Psoas muscle (tissue), 8 donors: ENCODE measurements around the gene SUCO. TPM values are rescaled to one million over a fixed set of nuclear protein-coding genes. Genes with fewer than 3 reads are reported as not detected.
A peak's percentile ranks its signal among the peaks of the same experiment; 100 is the strongest.

Experiments used
- ATAC-seq, 4 donors: fragments of 200-7000 bp; cut with Tn5 transposase; one replicate each; pipeline ENCODE4 v1.9.1; 2020; ENCODE audit warnings: moderate library complexity in 3 of 4, mild to moderate bottlenecking in 2 of 4
- DNase-seq, 2 donors: peaks; one replicate each; pipeline ENCODE4 v3.0.0-alpha.2; 2020
- H3K27ac ChIP-seq: fragments of 200-600 bp; one replicate; pipeline ENCODE4 v1.8.0; 2022
- H3K27me3 ChIP-seq, 3 donors: fragments of 200-600 bp in 1 of 3; one replicate each; pipeline versions ENCODE4 v1.6.1 to v1.8.0; 2013 to 2022; ENCODE audit warnings: low read length in 2 of 3, mild to moderate bottlenecking in 2 of 3, moderate library complexity in 1 of 3; ENCODE audit not compliant: insufficient read depth in 3 of 3
- H3K36me3 ChIP-seq, 2 donors: fragments of 200-600 bp in 1 of 2; one replicate each; pipeline versions ENCODE4 v1.6.1 to v1.8.0; 2013 to 2022; ENCODE audit warnings: low read depth in 1 of 2, mild to moderate bottlenecking in 1 of 2, moderate library complexity in 1 of 2; ENCODE audit not compliant: insufficient read depth in 1 of 2
- H3K4me1 ChIP-seq: fragments of 200-600 bp; one replicate; pipeline ENCODE4 v1.8.0; 2022
- H3K4me3 ChIP-seq: fragments of 200-600 bp; one replicate; pipeline ENCODE4 v1.8.0; 2022; ENCODE audit warnings: mild to moderate bottlenecking
- H3K9me3 ChIP-seq: fragments of 200-600 bp; one replicate; pipeline ENCODE4 v1.8.0; 2022
- WGBS, 3 donors: extraction: QIAGEN DNeasy Blood & Tissue Kit; methylation state at CpG; one replicate each; pipeline versions ENCODE4 v1.1.6 to v1.1.7; 2013; 5-methylcytosine and 5-hydroxymethylcytosine counted together
- intact Hi-C, 2 donors: fragments of 100-400 bp; cut with DNase I; formaldehyde crosslinking; loops; one replicate each; pipeline versions ENCODE4 v1.11.0 to v1.14.2; 2022
- polyA plus RNA-seq, 3 donors: library from polyadenylated mRNA; stranded (reverse); fragments of 200-250 nt; gene quantifications; one replicate each; pipeline ENCODE4 v1.2.3, GENCODE V29; 2013
- total RNA-seq, 4 donors: library from RNA; stranded (reverse); fragmentation: NEBNext Ultra II Directional in 2 of 4; extraction: Animal tissue kit (Norgen Biotek cat#: 25700) in 2 of 4; gene quantifications; one replicate each; pipeline versions ENCODE4 v1.2.1 to v1.2.4, GENCODE V29; 2021 to 2023
- TF ChIP-seq, protein P1 (sequence below): fragments of 200-600 bp; IDR thresholded peaks from one replicate; pipeline ENCODE4 v1.8.0; 2022; ENCODE audit warnings: antibody characterized with exemption
- donor health status: healthy with polysubstance abuse.
- donor health status: DM: no; HTN: no; CAD: no; lungs with moderate emphysema.
- donor health status: Bipolar disorder and iron deficiency.
- donor health status: healthy.
- donor health status: DM: yes; HTN: yes; CAD: no.
- donor health status: DM: no; HTN: no; CAD: no.
- donor health status: DM: no; HTN: no; CAD: no.
- donor health status: DM: yes; HTN: yes; CAD: no.

The SUCO gene
- total and polyA plus RNA-seq, 7 donors = 2.6 to 8.2 (median 6.2) TPM

DNA sequence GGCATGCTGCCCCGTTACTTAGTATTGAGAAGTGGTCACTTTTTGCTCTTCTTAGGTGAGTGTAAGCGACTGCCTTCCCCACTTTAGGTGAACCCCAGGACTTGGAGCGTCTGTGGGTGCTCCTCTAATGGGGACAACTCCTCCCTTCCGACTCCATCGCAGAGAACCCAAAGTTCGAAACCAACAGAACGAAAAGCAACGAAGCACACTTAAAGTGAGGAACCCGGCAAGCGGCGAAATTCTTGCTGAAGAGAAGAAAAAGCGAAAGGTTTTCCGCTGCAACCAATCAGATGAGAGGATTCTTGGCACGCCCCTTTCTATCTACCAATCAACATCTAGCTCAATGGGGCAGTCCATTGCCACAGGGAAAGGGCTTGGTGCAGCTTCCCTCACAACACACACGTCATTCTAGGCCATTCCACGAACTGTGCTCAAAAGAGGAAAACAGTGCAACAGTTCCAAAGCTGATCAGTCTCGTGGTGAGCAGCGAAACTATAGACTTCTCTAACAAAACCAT is 709 bp upstream of the SUCO start:
- Histone ChIP-seq H3K27me3 (no peaks in the 10 kb centered on the region), H3K4me3 (peak overlapping the region; percentile 80), H3K27ac (peak overlapping the region; percentile 90), H3K9me3 (no peaks in the 10 kb centered on the region), H3K4me1 (peaks cover 23% of the 10 kb centered on the region), H3K36me3 (no peaks in the 10 kb centered on the region)
- peak; percentile 78 to 83 for DNase-seq
- TF ChIP-seq, protein P1, sequence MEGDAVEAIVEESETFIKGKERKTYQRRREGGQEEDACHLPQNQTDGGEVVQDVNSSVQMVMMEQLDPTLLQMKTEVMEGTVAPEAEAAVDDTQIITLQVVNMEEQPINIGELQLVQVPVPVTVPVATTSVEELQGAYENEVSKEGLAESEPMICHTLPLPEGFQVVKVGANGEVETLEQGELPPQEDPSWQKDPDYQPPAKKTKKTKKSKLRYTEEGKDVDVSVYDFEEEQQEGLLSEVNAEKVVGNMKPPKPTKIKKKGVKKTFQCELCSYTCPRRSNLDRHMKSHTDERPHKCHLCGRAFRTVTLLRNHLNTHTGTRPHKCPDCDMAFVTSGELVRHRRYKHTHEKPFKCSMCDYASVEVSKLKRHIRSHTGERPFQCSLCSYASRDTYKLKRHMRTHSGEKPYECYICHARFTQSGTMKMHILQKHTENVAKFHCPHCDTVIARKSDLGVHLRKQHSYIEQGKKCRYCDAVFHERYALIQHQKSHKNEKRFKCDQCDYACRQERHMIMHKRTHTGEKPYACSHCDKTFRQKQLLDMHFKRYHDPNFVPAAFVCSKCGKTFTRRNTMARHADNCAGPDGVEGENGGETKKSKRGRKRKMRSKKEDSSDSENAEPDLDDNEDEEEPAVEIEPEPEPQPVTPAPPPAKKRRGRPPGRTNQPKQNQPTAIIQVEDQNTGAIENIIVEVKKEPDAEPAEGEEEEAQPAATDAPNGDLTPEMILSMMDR = no peak
- intact Hi-C loops = loop anchor here (2.0 to 10.0 kb wide), 3 partner anchors 85 to 737 kb away; no protein-coding TSS in a partner anchor
- ATAC-seq = peak; percentile 83 to 91 (median 84)
- 0% methylated on average over 18 of the region's 18 CpGs for WGBS, 3 donors

DNA sequence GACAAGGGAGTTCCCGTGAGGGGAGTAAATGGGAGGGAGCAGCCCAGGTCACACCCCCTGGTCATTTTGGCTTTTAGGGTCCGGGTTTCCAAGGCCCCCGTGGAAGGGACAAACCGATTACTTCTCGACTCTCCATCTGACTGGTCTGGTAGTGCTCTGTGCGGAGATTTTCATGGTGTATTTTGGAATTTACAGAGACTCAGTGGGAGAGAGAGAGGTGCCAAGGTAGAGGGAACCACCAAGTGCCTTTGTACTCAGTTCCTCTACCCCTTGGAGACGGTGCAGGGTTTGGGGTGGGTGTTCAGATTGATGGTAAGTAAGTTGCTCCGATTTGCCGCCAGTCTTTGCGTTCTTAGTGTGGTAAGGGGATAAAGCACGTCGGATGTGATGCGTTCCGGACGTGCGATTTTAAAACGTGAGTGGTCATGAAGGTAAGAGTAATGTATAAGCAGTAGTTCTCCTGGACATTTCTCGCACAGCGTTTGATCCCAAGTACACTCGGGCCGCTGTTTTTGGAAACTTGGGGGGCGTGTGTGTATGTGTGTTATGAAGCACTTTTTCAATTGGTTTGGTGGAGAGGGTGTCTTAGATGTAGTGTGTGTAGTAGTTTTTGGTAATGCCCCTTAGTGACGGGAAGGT is 682 bp downstream of the SUCO start:
- peak overlapping the region; percentile 80 for H3K4me3 ChIP-seq
- peak in 1 of 2 donors; percentile 36 for DNase-seq
- intact Hi-C loops = loop anchor here (2.0 to 10.0 kb wide), 3 partner anchors 86 to 739 kb away; no protein-coding TSS in a partner anchor
- 0 to 1% (median 0%) methylated on average over 23 of the region's 23 CpGs for WGBS, 3 donors
- peak overlapping the region; percentile 90 for H3K27ac ChIP-seq
- H3K9me3 ChIP-seq = no peaks in the 10 kb centered on the region
- TF ChIP-seq, protein P1 = no peak
- no peaks in the 10 kb centered on the region for H3K27me3 ChIP-seq
- H3K36me3 ChIP-seq = no peaks in the 10 kb centered on the region
- H3K4me1 ChIP-seq = peaks cover 33% of the 10 kb centered on the region
- peak in 2 of 4 donors; percentile 7 to 21 for ATAC-seq

DNA sequence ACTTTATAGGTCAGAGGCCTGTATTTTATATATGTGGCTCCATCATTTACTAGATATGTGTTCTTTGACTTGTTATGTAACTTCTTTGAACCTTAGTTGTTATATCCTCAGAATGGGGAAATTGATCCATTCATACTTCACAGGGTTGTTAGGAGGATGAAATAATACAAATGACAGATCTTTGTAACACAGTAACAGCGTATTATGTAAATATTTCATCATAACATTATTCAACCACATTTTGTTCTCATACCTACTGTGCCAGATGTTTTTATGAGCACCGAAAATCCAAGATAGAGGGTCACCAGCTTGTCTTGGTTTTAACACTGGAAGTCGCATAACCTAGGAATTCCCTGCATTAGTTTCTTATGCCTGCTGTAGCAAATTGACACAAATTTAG is 3.3 kb downstream of the SUCO start:
- Histone ChIP-seq H3K36me3 (no peaks in the 10 kb centered on the region), H3K4me3 (no peak overlapping the region), H3K27ac (no peak overlapping the region), H3K4me1 (peaks cover 31% of the 10 kb centered on the region), H3K9me3 (no peaks in the 10 kb centered on the region), H3K27me3 (no peaks in the 10 kb centered on the region)
- intact Hi-C loops = loop anchor here in 1 of 2 donors (10.0 kb wide), 1 partner anchor 741 kb away; no protein-coding TSS in a partner anchor
- DNase-seq (no peak), ATAC-seq (no peak)
- 79 to 86% (median 80%) methylated on average over 3 of the region's 3 CpGs for WGBS, 3 donors
- TF ChIP-seq, protein P1 = no peak

DNA sequence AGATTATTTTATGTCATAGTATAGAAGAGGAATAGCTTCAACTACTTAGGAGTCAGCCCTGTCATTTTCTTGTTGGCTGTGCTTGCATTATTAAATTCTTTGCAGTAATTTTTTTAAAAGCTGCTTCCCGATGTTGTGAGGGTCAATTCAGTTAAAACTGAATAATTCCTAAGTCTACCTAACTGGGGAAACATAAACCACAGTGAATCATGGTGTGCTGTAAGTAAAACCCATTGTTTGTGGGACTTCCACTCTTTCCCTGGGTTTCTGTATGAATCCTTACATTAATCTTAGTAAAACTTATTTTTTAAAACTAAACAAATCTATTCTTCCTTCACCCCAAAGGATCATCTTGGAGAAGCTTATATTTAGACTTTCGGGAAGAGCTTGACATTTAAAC is 4.4 kb downstream of the SUCO start:
- H3K27ac ChIP-seq = no peak overlapping the region
- no peaks in the 10 kb centered on the region for H3K27me3 ChIP-seq
- no peak overlapping the region for H3K4me3 ChIP-seq
- no peaks in the 10 kb centered on the region for H3K36me3 ChIP-seq
- intact Hi-C loops = loop anchor here in 1 of 2 donors (10.0 kb wide), 1 partner anchor 743 kb away; no protein-coding TSS in a partner anchor
- TF ChIP-seq, protein P1 = no peak
- H3K9me3 ChIP-seq = no peaks in the 10 kb centered on the region
- H3K4me1 ChIP-seq = peaks cover 27% of the 10 kb centered on the region
- DNase-seq (no peak), ATAC-seq (no peak)
- 62 to 69% (median 67%) methylated on average over 2 of the region's 2 CpGs for WGBS, 3 donors
